Germinal center (tissue), 1 donor: ENCODE results near the gene CDV3.

Experiments used
- DNase-seq: peaks from one replicate; pipeline ENCODE4 v3.0.0; 2012; ENCODE audit warnings: mixed read lengths, low spot score

CDV3 gene

GRCh38 chr3:133568294-133569014 lies 5.0 kb upstream of the CDV3 start:
- DNase-seq: no peak

- DNase-seq: no peak
Observed at GRCh38 chr3:133570139-133570936, 3.1 kb upstream of the CDV3 start.

- no peak for DNase-seq
Observed at GRCh38 chr3:133570937-133571320, 2.6 kb upstream of the CDV3 start.

GRCh38 chr3:133572158-133573053 lies 1.1 kb upstream of the CDV3 start:
- DNase-seq: peak; percentile 54

GRCh38 chr3:133573054-133573628 lies 345 bp upstream of the CDV3 start:
- DNase-seq: peak; percentile 93

GRCh38 chr3:133574260-133574881 lies 885 bp downstream of the CDV3 start:
- peak; percentile 47 for DNase-seq

GRCh38 chr3:133575086-133575485 lies 1.6 kb downstream of the CDV3 start:
- DNase-seq: no peak

GRCh38 chr3:133576169-133576568 lies 2.7 kb downstream of the CDV3 start:
- no peak for DNase-seq

GRCh38 chr3:133578548-133579191 lies 5.2 kb downstream of the CDV3 start:
- DNase-seq: no peak

GRCh38 chr3:133583396-133583795 lies 9.9 kb downstream of the CDV3 start:
- DNase-seq: no peak

GRCh38 chr3:133588035-133588434 lies 14.5 kb downstream of the CDV3 start:
- DNase-seq: no peak

- no peak for DNase-seq
Observed at GRCh38 chr3:133588784-133589465, 15.4 kb downstream of the CDV3 start.

GRCh38 chr3:133589503-133589902 lies 16.0 kb downstream of the CDV3 start:
- DNase-seq: no peak

- no peak for DNase-seq
Observed at GRCh38 chr3:133591271-133591742, 17.8 kb downstream of the CDV3 start.

- no peak for DNase-seq
Observed at GRCh38 chr3:133592843-133593242, 19.4 kb downstream of the CDV3 start.

GRCh38 chr3:133593243-133593642 lies 19.8 kb downstream of the CDV3 start:
- DNase-seq: no peak

GRCh38 chr3:133595341-133595740 lies 21.9 kb downstream of the CDV3 start:
- DNase-seq: no peak

GRCh38 chr3:133598405-133598804 lies 24.9 kb downstream of the CDV3 start:
- no peak for DNase-seq

- no peak for DNase-seq
Observed at GRCh38 chr3:133599280-133599679, 25.8 kb downstream of the CDV3 start.

GRCh38 chr3:133600572-133601081 lies 27.1 kb downstream of the CDV3 start:
- DNase-seq: no peak
